Endothelial cell of umbilical vein (primary cell): ENCODE data around the gene FLRT2.

Source experiments
- EZH2 ChIP-seq: IDR thresholded peaks from 2 replicates; pipeline ENCODE4 v1.6.1; 2012; ENCODE audit warnings: borderline replicate concordance, low read depth, mild to moderate bottlenecking, moderate library complexity, low read length, inconsistent platforms; ENCODE audit not compliant: severe bottlenecking
- POLR2A ChIP-seq: IDR thresholded peaks from 2 replicates; pipeline ENCODE4 v1.6.1; 2012; ENCODE audit warnings: low read depth, mild to moderate bottlenecking, control low read depth, low read length
- TF ChIP-seq, protein P1 (sequence below), 2 donors: IDR thresholded peaks; 1 replicate in 1 of 2; 2 replicates in 1 of 2; pipeline ENCODE4 v1.5.1; 2011; ENCODE audit warnings: low read length in 2 of 2, mild to moderate bottlenecking in 2 of 2, moderate library complexity in 2 of 2, control low read depth in 1 of 2, inconsistent platforms in 1 of 2, low read depth in 1 of 2; ENCODE audit not compliant: insufficient read depth in 1 of 2; ENCODE audit errors: extremely low read depth in 1 of 2

DNA sequence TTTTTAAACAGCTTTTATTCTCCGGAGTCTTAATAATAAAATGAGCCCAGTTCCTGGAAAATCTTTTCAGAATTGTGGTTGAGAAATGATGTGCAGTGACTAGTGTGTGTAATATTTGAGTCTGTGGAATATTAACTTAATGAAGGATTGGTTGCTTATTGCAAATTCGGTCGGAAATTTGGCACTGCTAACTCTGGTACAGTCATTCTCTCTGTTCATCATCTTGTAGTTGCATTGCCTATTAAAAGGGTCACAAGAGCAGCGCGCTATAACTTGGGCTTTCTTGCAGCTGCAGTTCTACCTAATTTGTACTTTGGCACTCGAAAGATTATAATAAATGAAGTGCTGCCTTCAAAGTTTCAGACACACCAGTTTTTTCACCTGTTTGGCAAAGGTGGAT lies 146.0 kb downstream of the FLRT2 start:
- TF ChIP-seq EZH2 (no peak), POLR2A (no peak)
- TF ChIP-seq, protein P1, sequence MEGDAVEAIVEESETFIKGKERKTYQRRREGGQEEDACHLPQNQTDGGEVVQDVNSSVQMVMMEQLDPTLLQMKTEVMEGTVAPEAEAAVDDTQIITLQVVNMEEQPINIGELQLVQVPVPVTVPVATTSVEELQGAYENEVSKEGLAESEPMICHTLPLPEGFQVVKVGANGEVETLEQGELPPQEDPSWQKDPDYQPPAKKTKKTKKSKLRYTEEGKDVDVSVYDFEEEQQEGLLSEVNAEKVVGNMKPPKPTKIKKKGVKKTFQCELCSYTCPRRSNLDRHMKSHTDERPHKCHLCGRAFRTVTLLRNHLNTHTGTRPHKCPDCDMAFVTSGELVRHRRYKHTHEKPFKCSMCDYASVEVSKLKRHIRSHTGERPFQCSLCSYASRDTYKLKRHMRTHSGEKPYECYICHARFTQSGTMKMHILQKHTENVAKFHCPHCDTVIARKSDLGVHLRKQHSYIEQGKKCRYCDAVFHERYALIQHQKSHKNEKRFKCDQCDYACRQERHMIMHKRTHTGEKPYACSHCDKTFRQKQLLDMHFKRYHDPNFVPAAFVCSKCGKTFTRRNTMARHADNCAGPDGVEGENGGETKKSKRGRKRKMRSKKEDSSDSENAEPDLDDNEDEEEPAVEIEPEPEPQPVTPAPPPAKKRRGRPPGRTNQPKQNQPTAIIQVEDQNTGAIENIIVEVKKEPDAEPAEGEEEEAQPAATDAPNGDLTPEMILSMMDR (IDR thresholded peaks at IDR 0.05; ENCODE audit: extremely low read depth in 1 of 2, insufficient read depth in 1 of 2, low read depth in 1 of 2, low read length in 2 of 2) = no peak
